Activated CD4-positive, CD25-positive, alpha-beta regulatory T cell treated with anti-CD3 and anti-CD28 coated beads, Interleukin-2, amount 50 U/mL, for 24 hours (primary cell): Measurements from ENCODE around the gene UCK1.
"Not testable (repeated sequence)": the region's sequence is repeated elsewhere in the genome, so short reads cannot be mapped to it uniquely, and the experiment has no call there.

ENCODE experiments used
- ATAC-seq, 2 donors: fragments of 150-1000 bp; cut with Tn5 transposase; one replicate each; pipeline ENCODE4 v1.10.0; 2021; ENCODE audit warnings: mild to moderate bottlenecking in 1 of 2, moderate library complexity in 1 of 2

The UCK1 gene

DNA sequence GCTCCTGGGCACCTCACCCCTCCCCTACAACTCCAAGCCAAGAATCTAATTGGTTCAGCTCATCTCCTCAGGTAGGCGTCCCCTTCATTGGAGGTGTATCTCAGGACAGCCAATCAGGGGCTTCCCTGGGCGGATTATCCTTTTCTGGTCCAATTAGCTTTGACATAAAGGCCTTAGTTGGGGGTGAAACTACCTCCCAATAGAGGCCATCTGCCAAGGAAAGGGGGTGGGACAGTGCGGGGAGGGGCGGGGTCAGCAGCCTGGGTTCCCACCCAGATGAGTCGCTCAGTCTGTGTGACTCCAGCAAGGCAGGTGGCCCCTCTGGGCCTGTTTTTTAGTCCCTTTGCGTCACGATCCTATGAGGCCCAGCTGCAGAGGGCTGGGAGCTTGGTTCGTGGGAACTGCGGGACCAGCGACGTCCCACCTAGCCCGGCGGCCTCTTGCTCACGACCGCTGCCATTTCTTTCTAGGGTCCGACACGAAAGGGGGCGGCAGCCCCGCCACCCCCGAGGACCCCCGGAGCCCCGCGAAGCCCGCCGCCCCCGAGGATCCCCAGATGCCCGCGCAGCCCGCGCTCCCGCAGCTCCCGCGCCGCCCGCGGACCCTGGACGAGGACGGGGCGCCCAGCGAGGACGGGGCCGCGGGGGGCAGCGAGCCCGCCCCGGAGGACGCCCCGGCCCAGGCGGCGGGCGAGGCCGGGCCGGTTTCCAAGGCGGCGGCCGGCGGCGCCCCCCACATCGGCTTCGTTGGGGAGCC is 23.2 kb upstream of the UCK1 start:
- no peak for ATAC-seq

GRCh38 chr9:131552030-131552429 is 21.0 kb upstream of the UCK1 start:
- ATAC-seq = no peak

GRCh38 chr9:131550465-131550864 is 19.4 kb upstream of the UCK1 start:
- not testable (repeated sequence) for ATAC-seq

DNA sequence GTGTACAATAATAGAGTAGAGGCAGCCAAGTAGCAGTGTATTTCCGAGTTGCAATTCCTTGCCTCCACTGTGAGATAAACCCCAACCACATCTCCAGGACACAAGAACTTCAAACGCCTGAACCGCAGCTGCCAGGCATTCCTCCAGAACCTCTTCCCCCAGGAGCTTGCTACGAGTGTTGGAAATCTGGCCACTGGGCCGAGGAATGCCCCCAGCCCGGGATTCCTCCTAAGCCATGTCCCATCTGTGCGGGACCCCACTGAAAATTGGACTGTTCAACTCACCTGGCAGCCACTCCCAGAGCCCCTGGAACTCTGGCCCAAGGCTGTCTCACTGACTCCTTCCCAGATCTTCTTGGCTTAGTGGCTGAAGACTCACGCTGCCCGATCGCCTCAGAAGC is 18.1 kb upstream of the UCK1 start:
- not testable (repeated sequence) for ATAC-seq

DNA sequence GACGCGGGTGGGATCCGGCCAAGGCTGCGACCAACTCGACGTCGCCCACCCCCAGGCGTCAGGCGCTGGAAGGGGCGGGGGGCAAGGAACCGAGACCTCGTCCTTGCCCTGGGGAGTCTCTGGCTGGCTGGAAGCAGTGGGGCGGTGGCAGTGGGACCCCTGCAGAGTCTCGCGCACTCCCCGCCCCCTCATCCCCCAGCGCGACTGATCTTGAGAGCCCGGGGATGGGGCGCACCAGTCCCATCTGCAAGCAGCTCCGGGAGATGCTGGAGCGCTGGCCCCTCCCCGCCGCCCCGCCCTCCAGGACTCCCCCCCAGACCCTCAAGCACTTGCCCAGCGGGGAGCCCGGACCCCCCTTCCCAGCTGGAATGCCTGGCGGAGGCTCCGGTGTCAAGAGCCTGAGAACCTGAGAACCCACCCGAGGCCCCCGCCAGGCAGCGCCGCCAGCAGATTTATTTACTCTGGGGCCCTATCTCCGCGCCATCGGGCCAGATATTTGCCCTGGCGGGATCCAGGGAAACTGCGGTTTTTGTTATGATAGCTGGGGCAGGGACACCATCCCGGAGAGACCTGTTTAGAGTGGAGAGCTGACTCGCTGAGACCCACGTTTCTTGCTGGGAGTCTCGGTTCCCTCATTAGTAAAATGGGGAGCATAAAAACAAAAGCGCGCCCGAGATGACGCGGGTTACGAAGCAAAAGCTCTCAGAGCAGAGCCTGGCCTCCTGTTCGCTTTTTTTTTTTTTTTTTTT is 15.4 kb upstream of the UCK1 start:
- ATAC-seq = no peak

DNA sequence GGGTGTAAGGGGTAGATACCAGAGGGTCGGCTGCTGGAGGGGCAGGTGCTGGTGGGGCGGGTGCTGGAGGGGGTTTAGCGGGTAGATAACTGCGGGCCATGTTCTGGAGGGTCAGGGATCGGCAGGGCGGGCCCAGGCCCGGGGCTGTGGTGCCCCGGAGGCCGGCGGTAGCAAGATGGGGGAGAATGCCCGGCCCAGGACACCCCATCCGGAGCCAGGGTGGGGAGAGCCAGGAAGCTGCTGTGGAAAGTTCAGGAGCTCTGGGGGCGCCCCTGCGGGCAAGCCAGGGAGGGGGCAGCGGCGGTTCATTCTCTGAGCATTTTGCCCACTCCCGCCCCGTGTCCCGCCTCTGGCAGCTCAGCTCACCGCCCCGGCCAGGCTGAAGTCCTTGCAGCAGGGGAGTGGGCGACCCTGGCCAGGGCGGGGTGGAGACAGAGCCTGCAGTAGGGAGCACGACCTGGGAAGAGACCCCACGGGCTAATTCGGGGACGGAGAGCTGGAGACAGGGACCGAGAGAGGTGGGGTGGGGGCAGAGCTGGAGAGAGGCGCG is 14.8 kb upstream of the UCK1 start:
- ATAC-seq = no peak

DNA sequence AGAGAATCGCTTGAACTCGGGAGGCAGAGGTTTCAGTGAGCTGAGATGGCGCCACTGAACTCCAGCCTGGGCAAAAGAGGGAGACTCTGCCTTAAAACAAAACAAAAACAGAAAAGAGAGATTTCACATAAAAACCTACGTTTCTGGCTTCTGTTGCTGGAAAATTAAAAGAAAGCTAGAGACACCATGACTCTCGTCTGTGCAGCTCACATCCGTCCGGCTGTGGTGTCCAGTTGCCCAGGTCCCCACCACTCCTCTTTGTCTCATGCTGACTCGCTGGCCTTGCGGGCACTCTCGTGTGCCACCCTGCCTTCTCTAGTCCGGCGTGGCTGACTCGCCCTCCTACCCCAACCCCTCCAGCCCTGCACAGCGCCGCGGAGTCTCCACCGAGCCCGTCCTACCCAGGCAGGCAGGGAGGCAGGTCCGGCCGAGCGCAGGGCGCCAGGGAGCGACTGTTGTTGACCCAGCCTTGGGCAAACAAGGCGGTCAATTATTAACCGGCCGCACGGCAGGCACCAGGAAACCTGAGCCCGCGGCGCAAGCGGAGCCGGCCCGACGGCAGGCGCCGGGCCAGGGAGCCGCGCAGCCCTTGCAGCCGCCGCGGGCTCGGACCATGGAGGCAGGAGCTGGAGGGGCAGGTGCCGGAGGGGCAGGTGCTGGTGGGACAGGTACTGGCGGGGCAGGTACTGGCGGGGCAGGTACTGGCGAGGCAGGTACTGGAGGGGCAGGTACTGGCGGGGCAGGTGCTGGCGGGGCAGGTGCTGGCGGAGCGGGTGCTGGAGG is 14.1 kb upstream of the UCK1 start, which contains the start of gene PRRT1B:
TSS of gene PRRT1B (plus strand) at position 521 of the 783 bp plus-strand sequence. CDS start at position 614, 93 bp downstream.
- no peak for ATAC-seq

DNA sequence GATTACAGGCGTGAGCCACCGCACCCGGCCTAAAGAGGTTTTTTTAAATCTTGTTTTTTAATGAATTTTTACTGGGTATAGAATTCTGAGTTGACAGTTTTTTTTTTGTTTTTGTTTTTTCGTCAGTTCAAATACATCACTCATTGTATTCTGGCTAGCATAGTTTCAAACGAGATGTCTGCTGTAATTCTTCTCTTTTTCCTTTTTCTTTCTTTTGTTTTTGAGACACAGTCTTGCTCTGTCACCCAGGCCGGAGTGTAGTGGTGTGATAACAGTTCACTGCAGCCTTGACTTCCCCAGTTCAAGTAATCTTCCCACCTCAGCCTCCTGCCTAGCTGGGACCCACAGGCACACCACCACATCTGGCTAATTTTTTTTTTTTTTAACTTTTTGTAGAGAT is 12.1 kb upstream of the UCK1 start:
- no peak for ATAC-seq

- no peak for ATAC-seq
Measured at GRCh38 chr9:131539223-131539923, 8.3 kb upstream of the UCK1 start.

DNA sequence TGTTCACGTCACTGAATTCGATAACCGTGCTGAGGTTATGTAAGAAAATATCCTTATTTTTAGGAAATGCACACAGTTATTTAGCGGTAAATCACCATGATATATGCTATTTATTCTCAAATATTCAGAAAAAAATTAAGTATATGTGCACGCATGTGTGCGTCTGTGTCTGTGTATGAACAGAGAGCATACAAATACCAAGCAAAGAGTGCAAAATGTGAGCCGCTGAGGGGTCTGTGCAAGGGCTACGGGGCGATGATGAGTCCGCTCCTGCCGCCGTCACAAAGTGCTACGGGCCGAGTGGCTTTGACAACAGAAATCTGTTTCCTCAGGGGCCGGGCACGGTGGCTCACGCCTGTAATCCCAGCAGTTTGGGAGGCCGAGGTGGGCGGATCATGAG is 6.9 kb upstream of the UCK1 start:
- no peak for ATAC-seq

- no peak for ATAC-seq
Measured at GRCh38 chr9:131534721-131535237, 3.7 kb upstream of the UCK1 start.

DNA sequence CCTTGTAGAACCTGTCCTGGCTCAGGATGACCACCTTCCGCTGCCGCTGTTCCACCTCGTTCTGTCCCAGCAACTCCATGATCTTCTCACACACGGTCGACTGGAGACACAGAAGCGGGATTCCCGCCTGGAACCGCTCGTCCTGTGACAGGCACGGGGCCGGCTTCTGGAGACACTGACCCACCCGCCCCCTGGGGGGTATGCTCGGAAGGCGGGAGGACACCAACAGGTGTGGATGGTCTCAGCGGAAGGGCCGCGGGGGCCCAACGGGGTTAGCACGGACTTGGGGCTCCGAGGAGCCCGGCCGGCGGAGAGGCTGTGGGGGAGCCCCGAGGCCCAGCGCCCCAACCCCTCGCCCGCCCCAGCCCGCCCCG is 530 bp downstream of the UCK1 start:
- ATAC-seq = peak in 1 of 2 donors; percentile 12

GRCh38 chr9:131529597-131530545 is 1.2 kb downstream of the UCK1 start:
- ATAC-seq = no peak

DNA sequence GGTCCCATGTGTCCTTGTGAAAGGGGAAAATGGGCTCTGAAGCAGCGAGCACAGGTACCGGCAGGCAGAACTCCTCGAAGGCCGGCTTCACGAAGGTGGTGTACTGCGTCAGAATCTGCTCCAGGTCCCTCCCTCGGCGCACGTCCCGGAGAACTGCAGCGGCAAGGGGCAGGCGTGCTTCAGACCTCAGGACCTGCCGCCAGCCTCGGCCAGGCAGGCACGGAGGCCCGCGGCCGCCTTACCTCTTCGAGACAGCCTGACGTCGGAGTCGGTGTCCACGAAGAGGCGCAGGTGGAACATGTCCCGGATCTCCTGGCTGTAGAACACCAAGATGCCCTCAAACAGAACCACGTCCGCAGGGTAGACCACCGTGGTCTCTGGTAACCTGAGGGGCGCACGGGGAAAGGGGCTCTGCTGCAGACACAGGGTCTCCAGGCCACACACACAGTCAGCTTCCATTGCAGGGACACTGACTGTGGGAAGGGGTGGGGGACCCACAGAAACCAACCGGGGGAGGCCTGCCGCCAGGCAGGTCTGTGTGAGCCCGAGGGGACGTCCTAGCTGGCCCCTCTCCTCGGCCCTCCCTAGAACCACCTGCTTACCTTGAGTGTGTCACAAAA is 2.1 kb downstream of the UCK1 start:
- ATAC-seq = no peak

- ATAC-seq = no peak
Measured at GRCh38 chr9:131528186-131528585, 2.9 kb downstream of the UCK1 start.

DNA sequence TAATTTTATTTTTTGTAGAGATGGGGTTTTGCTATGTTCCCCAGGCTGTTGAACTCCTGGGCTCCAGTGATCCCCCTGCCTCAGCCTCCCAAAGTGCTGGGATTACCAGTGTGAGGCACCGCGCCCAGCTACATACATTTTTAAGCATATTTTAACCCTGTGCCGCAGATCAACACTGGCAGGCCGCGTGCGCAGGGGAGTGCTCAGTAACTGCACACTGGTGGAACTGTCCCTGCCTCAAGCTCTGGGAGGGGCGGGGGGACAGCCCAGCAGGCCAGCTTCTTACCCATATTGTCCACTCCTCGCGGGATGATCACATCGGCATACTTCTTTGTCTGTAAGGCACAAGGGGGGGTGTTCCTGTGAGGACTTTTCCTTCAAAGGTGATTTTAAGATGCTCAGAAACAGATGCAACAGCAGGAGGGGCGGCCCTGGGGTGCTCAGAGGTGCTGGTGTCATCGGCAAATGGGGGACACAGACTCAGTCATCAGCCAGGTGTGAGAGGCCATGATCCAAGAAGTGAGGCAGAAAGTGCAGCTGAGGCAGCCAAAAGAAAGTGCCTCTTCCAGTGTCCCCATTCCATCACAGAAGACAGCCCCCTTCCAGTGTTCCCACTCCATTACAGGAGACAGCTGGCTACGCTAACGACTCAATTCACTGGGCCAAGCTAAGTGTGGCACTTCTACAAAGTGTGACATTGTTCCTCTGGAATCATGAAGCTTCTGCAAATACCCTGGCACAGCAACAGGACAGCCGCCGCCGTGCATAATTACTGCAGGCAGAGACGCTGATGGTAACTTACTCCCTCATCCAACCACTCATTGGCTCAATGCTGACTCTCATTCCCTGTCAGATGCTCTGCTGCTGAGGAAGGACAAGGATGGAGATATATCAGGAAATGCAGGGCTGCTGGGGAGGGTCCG is 5.2 kb downstream of the UCK1 start:
- ATAC-seq = no peak

DNA sequence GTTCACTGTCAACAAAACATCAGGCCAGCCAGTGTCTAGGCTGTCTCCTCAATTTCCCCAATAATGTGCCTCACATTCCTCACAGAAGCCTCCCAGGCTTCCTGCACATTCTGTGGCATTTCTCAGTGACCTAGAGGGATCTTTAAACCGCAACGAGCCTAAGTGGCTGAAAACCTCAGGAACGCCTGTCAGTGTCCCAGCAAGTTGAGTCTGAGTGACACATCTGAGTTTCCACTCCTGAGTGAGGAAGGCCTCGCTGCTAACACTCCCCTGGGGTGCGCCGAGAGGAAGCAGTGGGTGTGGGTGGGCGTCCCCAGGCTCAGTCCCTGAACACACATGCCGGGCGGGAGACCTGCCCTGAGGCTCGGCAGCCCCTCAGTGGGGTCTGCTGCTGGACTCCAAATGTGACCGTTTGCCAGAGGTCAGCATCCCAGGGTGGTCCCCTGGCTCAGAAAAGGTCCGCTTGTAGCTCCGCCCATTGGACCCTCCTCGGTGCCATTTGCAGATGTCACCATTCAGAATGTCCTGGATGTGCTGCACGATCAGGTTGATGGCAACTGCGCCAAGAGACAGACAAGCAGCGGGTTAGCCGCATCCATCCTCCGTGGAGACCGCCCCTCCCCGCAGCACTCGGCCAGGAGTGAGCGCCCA is 6.3 kb downstream of the UCK1 start:
- ATAC-seq = no peak
